NB4 (cell line): ENCODE results near the gene VPS37B.

Source experiments
- DNase-seq: peaks from one replicate; pipeline ENCODE4 v3.0.0; 2010; ENCODE audit warnings: low read depth
- H3K4me3 ChIP-seq: one replicate; pipeline ENCODE4 v1.5.1; 2011; ENCODE audit warnings: mild to moderate bottlenecking, low read depth, low read length, moderate library complexity
- CTCF ChIP-seq: IDR thresholded peaks from one replicate; pipeline ENCODE4 v1.5.1; 2012; ENCODE audit warnings: low read depth, low read length
- MAX ChIP-seq: IDR thresholded peaks from 2 replicates; pipeline ENCODE4 v1.6.1; 2011; ENCODE audit warnings: low read depth, low read length
- MYC ChIP-seq: IDR thresholded peaks from 2 replicates; pipeline ENCODE4 v1.6.1; 2011; ENCODE audit warnings: low read depth, low read length
- POLR2A ChIP-seq: IDR thresholded peaks from 2 replicates; pipeline ENCODE4 v1.6.1; 2011; ENCODE audit warnings: mild to moderate bottlenecking; ENCODE audit not compliant: insufficient read length; ENCODE audit errors: extremely low read depth

Gene VPS37B

DNA sequence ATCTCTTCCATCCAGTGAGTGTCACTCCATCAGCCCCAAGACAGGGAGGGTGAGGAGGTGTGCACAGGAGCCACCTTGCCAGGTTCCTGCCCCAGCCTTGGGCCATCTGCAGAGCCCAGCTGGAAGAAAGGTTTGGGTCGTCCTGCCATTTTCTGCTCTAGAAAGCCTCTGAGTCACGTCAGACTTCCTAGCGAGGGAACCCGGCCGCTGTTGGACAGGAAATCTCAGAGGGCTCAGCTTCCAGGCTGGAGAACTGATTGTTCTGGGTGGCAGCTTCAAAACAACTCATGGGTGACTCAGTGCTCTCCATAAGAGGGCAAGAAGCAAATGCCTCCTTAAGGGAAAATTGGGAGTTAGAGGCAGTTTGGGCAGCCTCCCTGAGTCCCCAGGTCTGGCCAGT lies 44.1 kb downstream of the VPS37B start:
- TF ChIP-seq MAX, result no peak
- no peak for TF ChIP-seq MYC
- TF ChIP-seq CTCF, result no peak
- no peak for TF ChIP-seq POLR2A
- no peak for DNase-seq
- H3K4me3 ChIP-seq, result no peak overlapping the region

DNA sequence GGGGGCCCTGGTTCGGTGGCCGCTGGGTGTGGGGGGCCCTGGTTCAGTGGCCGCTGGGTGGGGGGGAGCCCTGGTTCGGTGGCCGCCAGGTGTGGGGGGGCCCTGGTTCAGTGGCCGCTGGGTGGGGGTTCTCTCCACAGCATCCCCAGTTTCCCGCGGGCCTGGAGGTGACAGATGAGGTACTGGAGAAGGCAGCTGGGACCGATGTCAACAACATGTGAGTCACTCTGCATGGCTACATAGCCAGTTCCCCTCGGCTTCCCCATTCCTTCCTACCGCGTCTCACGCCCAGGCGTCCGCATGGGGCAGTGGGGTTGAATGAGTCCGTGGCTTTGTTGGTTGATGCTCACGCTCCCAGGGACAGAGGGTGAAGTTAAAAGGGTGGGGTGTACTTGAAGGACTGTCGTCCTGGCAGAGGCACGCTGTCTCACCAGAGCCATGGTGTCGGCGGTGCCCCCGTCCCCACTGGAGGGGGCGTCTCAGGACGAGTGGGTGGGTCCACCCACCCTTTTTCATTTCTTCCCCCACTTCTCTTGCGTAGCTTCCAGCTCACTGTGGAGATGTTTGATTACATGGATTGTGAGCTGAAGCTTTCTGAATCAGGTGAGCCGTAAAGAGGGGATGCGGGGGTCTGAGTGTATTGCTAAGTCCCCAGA lies 45.1 kb downstream of the VPS37B start:
- DNase-seq, result peak; percentile 39
- no peak overlapping the region for H3K4me3 ChIP-seq
- TF ChIP-seq CTCF, result no peak
- no peak for TF ChIP-seq MAX
- no peak for TF ChIP-seq POLR2A
- TF ChIP-seq MYC, result no peak

GRCh38 chr12:122850048-122850445 lies 45.9 kb downstream of the VPS37B start:
- DNase-seq, result no peak
- TF ChIP-seq MAX, result no peak
- TF ChIP-seq POLR2A, result no peak
- no peak for TF ChIP-seq MYC
- no peak for TF ChIP-seq CTCF

GRCh38 chr12:122849352-122850047 lies 46.4 kb downstream of the VPS37B start:
- no peak for DNase-seq
- no peak for TF ChIP-seq CTCF
- TF ChIP-seq MYC, result no peak
- no peak for TF ChIP-seq POLR2A
- TF ChIP-seq MAX, result no peak
- H3K4me3 ChIP-seq, result no peak overlapping the region

More at GRCh38 chr12:122850048-122850445, 45.9 kb downstream of the VPS37B start:
- no peak overlapping the region for H3K4me3 ChIP-seq

DNA sequence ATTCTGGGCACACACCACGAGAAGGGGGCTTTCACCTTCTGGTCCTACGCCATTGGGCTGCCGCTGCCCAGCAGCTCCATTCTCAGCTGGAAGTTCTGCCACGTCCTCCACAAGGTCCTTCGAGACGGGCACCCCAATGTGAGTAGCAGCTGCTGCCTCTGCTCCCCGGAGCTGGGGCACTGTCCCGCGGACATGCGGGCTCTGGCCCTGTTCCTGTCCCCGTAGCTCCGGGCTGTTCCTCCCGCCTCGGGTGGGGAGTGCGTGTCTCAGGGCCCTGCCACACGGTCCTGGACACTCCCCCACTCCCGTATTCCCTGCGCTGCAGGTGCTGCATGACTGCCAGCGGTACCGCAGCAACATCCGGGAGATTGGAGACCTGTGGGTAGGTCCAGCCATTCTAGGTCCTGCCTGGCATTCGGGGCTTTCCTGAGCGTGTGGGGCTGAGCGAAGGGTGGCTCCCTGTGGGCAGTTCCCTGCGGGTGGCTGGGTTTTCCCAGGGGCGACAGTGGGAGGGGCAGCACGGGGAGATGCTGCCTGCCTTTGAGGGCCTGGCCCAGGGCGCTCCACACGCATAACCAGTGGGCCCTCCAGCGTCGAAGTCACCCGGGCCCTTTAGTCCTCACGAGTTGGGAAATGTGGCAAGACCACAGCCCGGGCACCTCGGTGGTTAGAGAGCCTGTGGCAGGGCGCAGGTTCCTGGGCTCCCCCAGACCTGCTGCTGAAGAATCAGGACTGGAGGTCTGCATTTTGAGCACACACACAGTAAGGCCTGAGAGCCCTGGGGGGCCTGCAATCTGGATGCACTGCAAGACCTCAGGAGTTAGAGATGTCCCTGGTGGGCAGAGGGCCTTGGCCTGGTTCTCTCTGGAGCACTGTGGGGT lies 47.2 kb downstream of the VPS37B start:
- no peak for DNase-seq
- TF ChIP-seq CTCF (no peak), POLR2A (no peak), MAX (no peak), MYC (no peak)
- no peak overlapping the region for H3K4me3 ChIP-seq
